ENCODE data around the gene SHISAL1.

DNA sequence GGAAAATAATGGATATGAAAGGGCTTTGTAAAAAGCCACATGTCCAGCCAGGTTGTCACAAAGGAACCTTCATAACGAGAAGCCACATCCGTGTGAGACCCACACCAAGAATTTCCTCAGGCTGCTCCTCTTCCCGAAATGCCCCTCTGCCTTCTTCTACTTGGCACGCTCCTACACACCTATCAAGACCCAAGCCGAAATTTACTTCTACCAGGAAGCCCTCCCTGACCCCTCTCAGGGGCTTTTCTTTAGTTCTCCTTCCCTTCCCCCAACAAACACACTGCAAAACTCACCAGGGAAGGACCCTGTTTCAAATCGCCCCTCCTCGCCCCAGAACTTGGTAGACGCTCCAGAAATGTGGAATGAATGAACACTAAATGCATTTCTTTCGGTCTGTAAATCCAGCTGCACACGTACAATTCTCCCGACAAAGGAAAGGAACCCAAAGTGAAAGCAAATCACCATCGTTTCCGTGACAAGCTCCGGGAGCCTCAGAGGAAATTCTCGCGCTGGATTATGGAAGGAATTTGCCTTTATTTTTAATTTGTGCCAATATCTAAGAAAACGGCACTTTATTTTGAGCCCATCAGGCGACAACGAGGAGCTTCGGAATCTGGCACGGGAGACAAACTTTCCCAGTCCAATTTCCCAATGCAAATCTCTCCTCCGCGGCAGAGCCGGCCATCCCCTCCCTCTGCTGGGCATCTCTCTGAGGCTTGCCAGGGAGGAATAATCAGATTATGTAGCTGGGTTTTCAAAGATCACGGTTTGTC is 13.2 kb upstream of the SHISAL1 start:
- TF ChIP-seq EZH2phosphoT487 (IDR thresholded peaks at IDR 0.05; ENCODE audit: insufficient read depth, low read depth) = no peak
- no peak for TF ChIP-seq EZH2 (IDR thresholded peaks at IDR 0.05; ENCODE audit: insufficient read depth, poor library complexity, severe bottlenecking)
